AG04450 (cell line): Measurements from ENCODE around the gene MYBBP1A. TPM values are rescaled to one million over a fixed set of nuclear protein-coding genes. Genes with fewer than 3 reads are reported as not detected.

ENCODE experiments used
- CTCF ChIA-PET: fragments of 300-600, 350-600 bp; formaldehyde crosslinking; extraction: SDS; loops from one replicate; lab custom pipeline; 2022; ENCODE audit warnings: antibody characterized with exemption, inconsistent platforms; lab: Charles Lee
- POLR2A ChIA-PET: fragments of 350-600 bp; formaldehyde crosslinking; extraction: SDS; loops from one replicate; lab custom pipeline; 2021; ENCODE audit warnings: antibody characterized with exemption, inconsistent platforms; lab: Yijun Ruan, JAX
- DNase-seq: peaks from one replicate; pipeline ENCODE4 v3.0.0-alpha.2; 2011; ENCODE audit warnings: low read depth, low spot score
- H3K27ac ChIP-seq: one replicate; pipeline ENCODE4 v1.5.1; 2012; ENCODE audit warnings: low read depth, low read length, control low read depth
- H3K27me3 ChIP-seq: one replicate; pipeline ENCODE4 v1.6.0; 2012; ENCODE audit warnings: low read length; ENCODE audit not compliant: control insufficient read depth, insufficient read depth
- H3K4me3 ChIP-seq: 2 replicates; pipeline ENCODE4 v1.5.1; 2011; ENCODE audit warnings: mild to moderate bottlenecking, low read depth, low read length, control low read depth
- H3K9me3 ChIP-seq: 2 replicates; pipeline ENCODE4 v1.5.1; 2012; ENCODE audit warnings: low read length; ENCODE audit not compliant: control insufficient read depth, insufficient read depth
- polyA plus RNA-seq: library from polyadenylated mRNA; depleted of rRNA; stranded (reverse); fragments of >200 nt; gene quantifications from 2 replicates; pipeline ENCODE4 v1.2.3, GENCODE V29; 2011
- TF ChIP-seq, protein P1 (sequence below): IDR thresholded peaks from 2 replicates; pipeline ENCODE4 v1.5.1; 2011; ENCODE audit warnings: low read depth, low read length, control low read depth, inconsistent platforms

MYBBP1A gene
- polyA plus RNA-seq, 1 experiment, result 12.5 TPM

DNA sequence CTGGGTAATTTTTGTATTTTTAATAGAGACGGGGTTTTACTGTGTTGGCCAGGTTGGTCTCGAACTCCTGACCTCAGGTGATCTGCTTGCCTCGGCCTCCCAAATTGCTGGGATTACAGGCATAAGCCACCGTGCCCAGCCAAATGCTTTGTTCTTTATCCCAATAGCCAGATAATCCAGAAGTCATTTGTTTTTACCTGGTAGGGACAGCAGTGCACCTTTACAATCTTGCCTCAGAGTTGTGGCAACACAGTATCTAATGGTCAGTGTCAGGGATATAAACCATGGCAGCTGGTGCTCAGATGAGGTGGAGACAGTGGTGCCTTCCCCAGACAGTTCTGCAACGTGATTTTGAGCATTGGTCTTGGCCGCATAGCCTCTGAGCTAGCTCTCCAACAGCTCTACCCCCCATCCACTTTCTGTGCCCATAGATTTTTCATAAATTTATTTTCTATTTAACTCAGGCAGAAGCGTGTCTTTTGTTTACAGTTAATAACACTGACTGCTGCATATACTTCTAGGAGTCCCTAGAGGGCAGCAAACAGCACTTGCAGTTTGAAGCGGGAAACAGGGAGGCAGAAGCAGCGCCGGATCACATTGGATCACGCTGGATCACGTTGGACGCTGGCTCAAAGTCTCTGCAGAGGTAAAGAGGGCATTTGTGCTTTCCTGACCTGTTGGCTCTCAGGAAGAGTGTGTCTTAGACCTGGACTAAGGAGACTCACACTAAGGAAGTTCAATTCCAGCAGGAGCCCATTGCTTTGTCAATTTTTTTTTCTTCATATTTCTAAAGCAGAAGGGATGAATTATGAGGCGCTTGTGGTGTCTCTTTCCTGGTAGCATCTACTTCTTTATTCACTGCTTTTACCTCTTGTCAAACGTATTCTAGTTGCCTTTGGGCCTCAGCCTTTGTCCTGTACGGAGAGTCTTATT lies 10.3 kb upstream of the MYBBP1A start:
- POLR2A ChIA-PET, result interaction anchor here (0.6 to 0.9 kb wide), 2 partner anchors 10 to 58 kb away, joined by 3 to 5 read pairs; partner anchors contain the start of gene MYBBP1A
- no peaks in the 10 kb centered on the region for H3K9me3 ChIP-seq

DNA sequence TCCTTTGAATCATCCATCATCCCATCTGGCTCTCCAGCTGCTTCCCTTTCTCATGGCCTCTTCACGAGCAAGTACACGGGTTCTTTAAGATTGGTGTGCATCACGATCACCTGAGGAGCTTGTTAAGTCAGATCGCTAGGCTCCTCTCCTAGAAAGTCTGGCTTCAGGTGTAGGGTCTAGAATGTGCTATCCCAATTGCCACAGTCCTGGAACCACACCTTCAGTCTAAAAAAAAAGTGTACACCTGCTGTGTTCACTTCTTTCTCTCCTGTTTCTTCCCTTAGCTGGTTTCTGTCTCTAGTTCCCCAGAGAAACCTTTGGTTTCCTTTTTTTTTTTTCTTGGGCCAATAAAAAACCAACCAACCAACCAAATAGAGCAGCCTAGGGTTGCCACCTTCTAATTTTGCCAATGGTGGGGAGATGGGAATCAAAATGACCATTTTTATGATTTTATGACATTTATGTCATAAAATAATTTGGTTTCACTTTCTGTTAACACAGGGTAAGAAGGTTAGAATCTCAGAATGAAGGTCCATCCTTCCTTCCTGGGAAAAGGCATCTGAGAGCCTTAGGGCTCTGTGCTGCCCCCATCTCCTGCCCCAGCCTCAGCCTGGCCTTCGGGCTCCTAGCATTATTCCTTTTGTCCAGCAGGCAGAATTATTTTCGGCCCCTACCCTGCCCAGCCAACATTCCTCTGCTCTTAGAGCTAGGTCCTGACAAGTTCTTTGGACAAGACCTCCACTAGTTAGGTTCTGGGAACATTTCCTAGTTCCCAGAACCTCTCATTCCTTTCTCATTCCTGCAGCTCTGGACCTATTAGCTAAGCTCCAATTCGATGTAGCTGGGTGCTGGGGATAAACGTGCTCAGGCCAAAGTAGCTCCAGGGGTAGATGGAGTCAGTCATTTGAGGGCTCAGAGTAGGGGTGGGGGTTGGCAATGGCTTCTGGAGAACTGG lies 7.1 kb upstream of the MYBBP1A start:
- ChIA-PET POLR2A (no interaction called here), CTCF (interaction anchor here (0.5 to 2.4 kb wide), 3 partner anchors 63 to 67 kb away, joined by 3 to 13 read pairs (median 6); no protein-coding TSS in a partner anchor)
- DNase-seq, result no peak
- TF ChIP-seq, protein P1, sequence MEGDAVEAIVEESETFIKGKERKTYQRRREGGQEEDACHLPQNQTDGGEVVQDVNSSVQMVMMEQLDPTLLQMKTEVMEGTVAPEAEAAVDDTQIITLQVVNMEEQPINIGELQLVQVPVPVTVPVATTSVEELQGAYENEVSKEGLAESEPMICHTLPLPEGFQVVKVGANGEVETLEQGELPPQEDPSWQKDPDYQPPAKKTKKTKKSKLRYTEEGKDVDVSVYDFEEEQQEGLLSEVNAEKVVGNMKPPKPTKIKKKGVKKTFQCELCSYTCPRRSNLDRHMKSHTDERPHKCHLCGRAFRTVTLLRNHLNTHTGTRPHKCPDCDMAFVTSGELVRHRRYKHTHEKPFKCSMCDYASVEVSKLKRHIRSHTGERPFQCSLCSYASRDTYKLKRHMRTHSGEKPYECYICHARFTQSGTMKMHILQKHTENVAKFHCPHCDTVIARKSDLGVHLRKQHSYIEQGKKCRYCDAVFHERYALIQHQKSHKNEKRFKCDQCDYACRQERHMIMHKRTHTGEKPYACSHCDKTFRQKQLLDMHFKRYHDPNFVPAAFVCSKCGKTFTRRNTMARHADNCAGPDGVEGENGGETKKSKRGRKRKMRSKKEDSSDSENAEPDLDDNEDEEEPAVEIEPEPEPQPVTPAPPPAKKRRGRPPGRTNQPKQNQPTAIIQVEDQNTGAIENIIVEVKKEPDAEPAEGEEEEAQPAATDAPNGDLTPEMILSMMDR, result no peak
- Histone ChIP-seq H3K27ac (no peak overlapping the region), H3K27me3 (peaks cover 14% of the 10 kb centered on the region), H3K4me3 (no peak overlapping the region), H3K9me3 (no peaks in the 10 kb centered on the region)

More for the DNA sequence above, 10.3 kb upstream of the MYBBP1A start:
- no peak overlapping the region for H3K4me3 ChIP-seq
- no peak overlapping the region for H3K27ac ChIP-seq
- peak; percentile 38 for DNase-seq
- TF ChIP-seq, protein P1, result peak; percentile 93
- CTCF ChIA-PET, result interaction anchor here (0.6 to 7.0 kb wide), 24 partner anchors 9 to 335 kb away, joined by 3 to 295 read pairs (median 6); partner anchors contain the start of gene MYBBP1A
- H3K27me3 ChIP-seq, result peaks cover 17% of the 10 kb centered on the region

DNA sequence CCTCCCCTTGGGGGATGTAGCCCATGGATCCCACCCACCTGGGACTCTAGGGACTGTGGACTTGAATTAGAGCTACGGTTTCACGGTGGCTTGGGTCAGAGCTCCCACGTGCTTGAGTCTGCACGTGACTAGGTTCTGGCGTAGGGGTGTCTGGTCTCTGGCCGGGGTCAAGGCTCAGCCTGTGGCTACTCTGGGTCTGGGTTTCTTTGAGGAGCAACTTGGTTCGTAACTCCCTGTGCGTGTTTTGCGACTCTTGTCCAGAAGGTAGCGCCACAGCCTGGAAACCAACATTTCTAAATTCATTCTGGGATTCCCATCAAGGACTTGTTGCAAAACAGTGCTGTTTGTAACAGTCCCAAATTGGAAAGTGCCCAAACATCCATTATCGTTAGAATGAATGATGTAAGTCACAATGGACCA lies 5.7 kb upstream of the MYBBP1A start:
- Histone ChIP-seq H3K27me3 (peaks cover 14% of the 10 kb centered on the region), H3K9me3 (no peaks in the 10 kb centered on the region), H3K4me3 (no peak overlapping the region), H3K27ac (no peak overlapping the region)
- CTCF ChIA-PET, result interaction anchor here (0.6 to 1.0 kb wide), 2 partner anchors 9 to 65 kb away, joined by 3 read pairs; no protein-coding TSS in a partner anchor
- TF ChIP-seq, protein P1, result peak; percentile 10; the same call in 1 of the 2 replicates
- DNase-seq, result no peak
- POLR2A ChIA-PET, result no interaction called here

DNA sequence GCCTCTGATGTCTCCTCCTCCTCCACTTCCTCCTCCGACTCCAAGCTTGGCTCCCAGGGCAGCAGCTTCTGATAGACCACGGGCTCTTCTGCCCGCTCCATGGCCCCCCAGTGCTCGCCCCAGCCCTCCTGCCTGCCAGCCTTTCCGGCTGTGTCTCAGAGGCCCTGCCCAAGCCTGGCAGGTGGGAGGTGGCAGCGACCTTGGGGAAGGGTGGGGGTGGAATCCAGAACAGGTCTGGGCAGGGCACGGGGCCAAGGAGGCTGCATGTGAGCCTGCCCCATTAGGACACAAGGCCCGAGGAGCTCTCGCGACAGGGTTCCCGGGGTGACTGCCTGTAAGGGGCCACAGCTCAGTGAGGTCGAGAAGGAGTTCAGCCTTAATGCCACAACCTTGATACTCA lies 5.2 kb upstream of the MYBBP1A start, which contains the start of gene GGT6:
TSS of gene GGT6 (minus strand) at position 157 of the 400 bp plus-strand sequence. CDS start at position 101, 56 bp downstream.
- CTCF ChIA-PET, result interaction anchor here (0.6 to 1.0 kb wide), 2 partner anchors 9 to 65 kb away, joined by 3 read pairs; no protein-coding TSS in a partner anchor

More for the DNA sequence above, 5.2 kb upstream of the MYBBP1A start, which contains the start of gene GGT6:
- DNase-seq, result no peak
- Histone ChIP-seq H3K27ac (no peak within 1 kb of the TSS), H3K4me3 (no peak within 1 kb of the TSS), H3K27me3 (peaks cover 14% of the 10 kb centered on the region), H3K9me3 (no peaks in the 10 kb centered on the region)
- POLR2A ChIA-PET, result no interaction called here
- TF ChIP-seq, protein P1, result no peak
